SK-N-SH (cell line): Measurements from ENCODE around the gene MTA3. TPM values are rescaled to one million over a fixed set of nuclear protein-coding genes. Genes with fewer than 3 reads are reported as not detected.

ENCODE experiments used
- CTCF ChIA-PET: fragments of 300-600, 350-600 bp; formaldehyde crosslinking; extraction: SDS; loops from one replicate; lab custom pipeline; 2021; lab: Yijun Ruan, JAX
- POLR2A ChIA-PET: fragments of 350-600 bp; sonication (Branson Sonifier 250); formaldehyde crosslinking; extraction: SDS; loops from one replicate; lab custom pipeline; 2020; ENCODE audit warnings: antibody characterized with exemption, inconsistent platforms; lab: Yijun Ruan, JAX
- DNase-seq: peaks from one replicate; pipeline ENCODE4 v3.0.0; 2012
- H2AFZ ChIP-seq: fragments of 200-600 bp; sonication (generic); 2 replicates; pipeline ENCODE4 v1.8.1; 2016; ENCODE audit warnings: antibody characterized with exemption, mild to moderate bottlenecking, low read depth
- H3F3A ChIP-seq: fragments of 200-600 bp; sonication (generic); replicated peaks from 2 replicates; pipeline ENCODE3; 2016; ENCODE audit warnings: antibody characterized with exemption, mild to moderate bottlenecking; ENCODE audit not compliant: insufficient read depth
- H3K27ac ChIP-seq, 2 experiments: fragments of 200-500 bp in 1 of 2; fragments of 200-600 bp in 1 of 2; sonication (Bioruptor generic) in 1 of 2; sonication (generic), shearing (Covaris generic) in 1 of 2; 2 replicates each; pipeline versions ENCODE4 v1.5.1 to v1.6.1; 2014 to 2016; ENCODE audit warnings: low read depth in 2 of 2, inconsistent platforms in 1 of 2, low read length in 1 of 2, mild to moderate bottlenecking in 1 of 2, mixed read lengths in 1 of 2
- H3K27me3 ChIP-seq: fragments of 200-600 bp; sonication (generic), shearing (Covaris generic); 2 replicates; pipeline ENCODE4 v1.6.1; 2016; ENCODE audit warnings: mixed run types; ENCODE audit not compliant: insufficient read depth
- H3K36me3 ChIP-seq, 2 experiments: fragments of 200-500 bp in 1 of 2; fragments of 200-600 bp in 1 of 2; sonication (Bioruptor generic) in 1 of 2; sonication (generic) in 1 of 2; replicated peaks in 1 of 2; 2 replicates each; pipeline versions ENCODE3 to v1.5.1; 2014 to 2016; ENCODE audit warnings: low read length in 1 of 2, mild to moderate bottlenecking in 1 of 2; ENCODE audit not compliant: insufficient read depth in 2 of 2, control insufficient read depth in 1 of 2
- H3K4me1 ChIP-seq, 2 experiments: fragments of 200-500 bp in 1 of 2; fragments of 200-600 bp in 1 of 2; sonication (Bioruptor generic) in 1 of 2; sonication (generic), shearing (Covaris generic) in 1 of 2; 2 replicates each; pipeline versions ENCODE4 v1.5.1 to v1.6.1; 2014 to 2016; ENCODE audit warnings: low read depth in 1 of 2, low read length in 1 of 2, mixed run types in 1 of 2; ENCODE audit not compliant: insufficient read depth in 2 of 2, control insufficient read depth in 1 of 2
- H3K4me2 ChIP-seq: fragments of 200-600 bp; sonication (generic), shearing (Covaris generic); 2 replicates; pipeline ENCODE4 v1.6.1; 2017; ENCODE audit warnings: mixed run types
- H3K4me3 ChIP-seq, 2 experiments: fragments of 200-500 bp in 1 of 2; fragments of 200-600 bp in 1 of 2; sonication (Bioruptor generic) in 1 of 2; sonication (generic), shearing (Covaris generic) in 1 of 2; 2 replicates each; pipeline versions ENCODE4 v1.5.1 to v1.8.1; 2014 to 2016; ENCODE audit warnings: low read depth in 2 of 2, inconsistent platforms in 1 of 2, low read length in 1 of 2, mild to moderate bottlenecking in 1 of 2, mixed read lengths in 1 of 2, moderate library complexity in 1 of 2
- H3K79me2 ChIP-seq: fragments of 200-600 bp; sonication (generic); 2 replicates; pipeline ENCODE4 v1.8.1; 2017; ENCODE audit warnings: mild to moderate bottlenecking; ENCODE audit not compliant: insufficient read depth
- H3K9ac ChIP-seq: fragments of 200-600 bp; sonication (generic); 2 replicates; pipeline ENCODE4 v1.6.1; 2017; ENCODE audit warnings: mixed run types
- H3K9me2 ChIP-seq: fragments of 200-600 bp; sonication (generic); 2 replicates; pipeline ENCODE4 v1.6.1; 2017; ENCODE audit warnings: mixed run types
- H3K9me3 ChIP-seq: fragments of 200-600 bp; sonication (generic); 2 replicates; pipeline ENCODE4 v1.6.1; 2017; ENCODE audit warnings: mixed run types, mild to moderate bottlenecking, moderate library complexity
- H4K20me1 ChIP-seq: fragments of 200-600 bp; sonication (generic); 2 replicates; pipeline ENCODE4 v1.6.1; 2017; ENCODE audit warnings: mild to moderate bottlenecking, mixed run types; ENCODE audit not compliant: insufficient read depth
- CHD2 ChIP-seq: fragments of 150-350 bp; IDR thresholded peaks from 2 replicates; pipeline ENCODE4 v1.6.1; 2018; ENCODE audit warnings: low read length; ENCODE audit not compliant: partially characterized antibody
- CTCF ChIP-seq: fragments of 200-600 bp; sonication (generic); IDR thresholded peaks from 2 replicates; pipeline ENCODE4 v1.6.1; 2017; ENCODE audit warnings: antibody characterized with exemption, mild to moderate bottlenecking, moderate library complexity
- FOSL2 ChIP-seq: IDR thresholded peaks from 2 replicates; pipeline ENCODE4 v1.4.0; 2012; ENCODE audit warnings: low read depth, mild to moderate bottlenecking, moderate library complexity, borderline replicate concordance
- GABPA ChIP-seq: IDR thresholded peaks from 2 replicates; pipeline ENCODE4 v1.4.0; 2012; ENCODE audit warnings: low read depth, mild to moderate bottlenecking
- JUND ChIP-seq: IDR thresholded peaks from 2 replicates; pipeline ENCODE4 v1.4.0; 2012
- NRF1 ChIP-seq: IDR thresholded peaks from 2 replicates; pipeline ENCODE4 v1.6.1; 2012; ENCODE audit warnings: low read depth, mild to moderate bottlenecking, low read length
- PBX3 ChIP-seq: IDR thresholded peaks from 2 replicates; pipeline ENCODE4; 2012
- RAD21 ChIP-seq: IDR thresholded peaks from 2 replicates; pipeline ENCODE4 v1.6.1; 2012; ENCODE audit warnings: mild to moderate bottlenecking, low read length
- REST ChIP-seq: IDR thresholded peaks from 2 replicates; pipeline ENCODE4 v1.6.1; 2012; ENCODE audit warnings: mild to moderate bottlenecking, low read depth, low read length, moderate library complexity
- RXRA ChIP-seq: IDR thresholded peaks from 2 replicates; pipeline ENCODE4 v1.4.0; 2012; ENCODE audit warnings: low read depth, mild to moderate bottlenecking, borderline replicate concordance
- SIN3A ChIP-seq: IDR thresholded peaks from 2 replicates; pipeline ENCODE4 v1.6.1; 2012; ENCODE audit warnings: low read depth, mild to moderate bottlenecking, low read length, moderate library complexity, borderline replicate concordance
- SMC3 ChIP-seq: IDR thresholded peaks from 2 replicates; pipeline ENCODE4 v1.6.1; 2012; ENCODE audit warnings: low read depth, low read length, improper control_type of control experiment
- TEAD4 ChIP-seq: IDR thresholded peaks from 2 replicates; pipeline ENCODE4 v1.4.0; 2012; ENCODE audit warnings: mild to moderate bottlenecking, borderline replicate concordance; ENCODE audit not compliant: insufficient read depth
- YY1 ChIP-seq: IDR thresholded peaks from 2 replicates; pipeline ENCODE4 v1.4.0; 2012; ENCODE audit warnings: low read depth, mild to moderate bottlenecking
- WGBS: methylation state at CpG from one replicate; pipeline ENCODE4 v1.1.6; 2017; ENCODE audit warnings: low lambda C conversion rate; 5-methylcytosine and 5-hydroxymethylcytosine counted together
- polyA plus RNA-seq, 3 experiments: library from polyadenylated mRNA; depleted of rRNA; stranded (reverse); fragments of >200 nt; gene quantifications; 2 replicates each; pipeline ENCODE4 v1.2.3, GENCODE V29; 2012

MTA3 gene
- polyA plus RNA-seq, 1 of the 3 experiments (the other 2 are of a cell fraction) = 30.8 TPM

- peaks cover 0 to 5% of the 10 kb centered on the region in 2 experiments; a peak in 1 of 4 replicates for H3K4me1 ChIP-seq
- TF ChIP-seq PBX3 = no peak
- TF ChIP-seq REST = no peak
- TF ChIP-seq, all 33 proteins: peak for 0
- Histone ChIP-seq H3K27ac (no peak overlapping the region), H3K27me3 (no peaks in the 10 kb centered on the region), H3K79me2 (no peaks in the 10 kb centered on the region), H3K9ac (no peak overlapping the region), H3K9me3 (no peaks in the 10 kb centered on the region), H3K9me2 (no peaks in the 10 kb centered on the region), H3K4me2 (no peak overlapping the region), H3K36me3 (no peaks in the 10 kb centered on the region), H3F3A (no peaks in the 10 kb centered on the region), H4K20me1 (no peaks in the 10 kb centered on the region), H2AFZ (no peak overlapping the region), H3K4me3 (no peak overlapping the region)
- WGBS = 90% methylated on average over 8 of the region's 8 CpGs
- DNase-seq = no peak
- ChIA-PET POLR2A (no interaction called here), CTCF (interaction anchor here (0.6 to 1.5 kb wide), 2 partner anchors 13 to 118 kb away, joined by 3 to 4 read pairs; no protein-coding TSS in a partner anchor)
Observed at GRCh38 chr2:42545023-42545721, 23.3 kb upstream of the MTA3 start.

GRCh38 chr2:42545841-42546390, 22.5 kb upstream of the MTA3 start:
- DNase-seq = no peak
- H4K20me1 ChIP-seq = no peaks in the 10 kb centered on the region
- H3K4me1 ChIP-seq = peaks cover 0 to 5% of the 10 kb centered on the region in 2 experiments; a peak in 1 of 4 replicates
- H3F3A ChIP-seq = no peaks in the 10 kb centered on the region
- H3K27me3 ChIP-seq = no peaks in the 10 kb centered on the region
- no peak overlapping the region for H3K27ac ChIP-seq
- no peaks in the 10 kb centered on the region for H3K36me3 ChIP-seq
- H3K9ac ChIP-seq = no peak overlapping the region
- no peak overlapping the region for H3K4me3 ChIP-seq
- no peak overlapping the region for H2AFZ ChIP-seq
- H3K9me2 ChIP-seq = no peaks in the 10 kb centered on the region
- TF ChIP-seq CHD2 (no peak), RXRA (no peak), RAD21 (no peak), GABPA (no peak), REST (no peak), SMC3 (no peak), YY1 (no peak), TEAD4 (no peak), SIN3A (no peak), NRF1 (no peak), CTCF (no peak), FOSL2 (no peak), JUND (no peak)
- TF ChIP-seq, all 33 proteins: peak for 0
- Histone ChIP-seq H3K9me3 (no peaks in the 10 kb centered on the region), H3K4me2 (no peak overlapping the region), H3K79me2 (no peaks in the 10 kb centered on the region)
- WGBS = 90% methylated on average over 9 of the region's 9 CpGs
- ChIA-PET CTCF (interaction anchor here (0.6 to 1.5 kb wide), 2 partner anchors 12 to 117 kb away, joined by 3 to 4 read pairs; no protein-coding TSS in a partner anchor), POLR2A (no interaction called here)
